GM12878 (cell line): Measurements from ENCODE around the gene HSPB6. TPM values are rescaled to one million over a fixed set of nuclear protein-coding genes. Genes with fewer than 3 reads are reported as not detected.

Experiments
- ASH2L ChIP-seq: fragments of 300-600, 200-600 bp; sonication (generic); IDR thresholded peaks from 2 replicates; pipeline ENCODE4 v1.6.1; 2017; ENCODE audit warnings: low read depth, mild to moderate bottlenecking, borderline replicate concordance
- CHD2 ChIP-seq: IDR thresholded peaks from 2 replicates; pipeline ENCODE4 v1.6.1; 2011; ENCODE audit warnings: low read depth, low read length, improper control_type of control experiment, borderline replicate concordance
- DPF2 ChIP-seq: fragments of 450-650 bp; IDR thresholded peaks from 2 replicates; pipeline ENCODE4 v1.6.1; 2017; ENCODE audit warnings: mild to moderate bottlenecking
- EP300 ChIP-seq, 2 experiments: fragments of 150-350 bp in 1 of 2; IDR thresholded peaks; 2 replicates each; pipeline ENCODE4 v1.6.1; 2011 to 2012; ENCODE audit warnings: low read depth in 2 of 2, low read length in 2 of 2, borderline replicate concordance in 1 of 2, improper control_type of control experiment in 1 of 2, inconsistent platforms in 1 of 2; ENCODE audit not compliant: control insufficient read depth in 1 of 2
- KLF5 ChIP-seq: fragments of 450-650 bp; IDR thresholded peaks from 2 replicates; pipeline ENCODE4 v1.6.1; 2014; ENCODE audit warnings: mild to moderate bottlenecking; ENCODE audit not compliant: partially characterized antibody
- NFYB ChIP-seq: IDR thresholded peaks from 2 replicates; pipeline ENCODE4 v1.6.1; 2011; ENCODE audit warnings: low read depth, mild to moderate bottlenecking, low read length, improper control_type of control experiment, moderate library complexity; ENCODE audit not compliant: insufficient read depth
- PAX8 ChIP-seq: fragments of 450-650 bp; IDR thresholded peaks from 2 replicates; pipeline ENCODE4 v1.6.1; 2017; ENCODE audit warnings: mild to moderate bottlenecking, moderate library complexity
- RB1 ChIP-seq: fragments of 450-650 bp; formaldehyde crosslinking; IDR thresholded peaks from 2 replicates; pipeline ENCODE4 v1.6.1; 2017; ENCODE audit warnings: mild to moderate bottlenecking, borderline replicate concordance
- RCOR1 ChIP-seq: conservative IDR thresholded peaks from 2 replicates; pipeline ENCODE4 v1.6.1; 2012; ENCODE audit warnings: low read depth, low read length, improper control_type of control experiment
- ZBTB40 ChIP-seq: fragments of 450-650 bp; IDR thresholded peaks from 2 replicates; pipeline ENCODE4 v1.6.1; 2016; ENCODE audit warnings: mild to moderate bottlenecking, moderate library complexity, borderline replicate concordance
- polyA plus RNA-seq, 11 experiments: library from polyadenylated mRNA; depleted of rRNA in 4 of 11; unstranded in 6 of 11; stranded (reverse) in 5 of 11; fragments of >200 nt; fragmentation: Nextera tagmentation in 4 of 11; fragmentation: Illumina TruSeq in 1 of 11; extraction: Ambion mirVana in 4 of 11; extraction: Trizol in 1 of 11; gene quantifications; 1 replicate in 1 of 11; 2 replicates in 10 of 11; pipeline versions ENCODE4 v1.2.1 to v1.2.3, GENCODE V29; 2011 to 2016; ENCODE audit warnings: inconsistent platforms in 2 of 11, missing spikeins in 2 of 11, low read depth in 1 of 11
- total RNA-seq, 4 experiments: library from RNA; depleted of rRNA in 3 of 4; stranded (reverse); fragments of >200 nt in 3 of 4; fragmentation: Illumina TruSeq in 1 of 4; extraction: Trizol in 1 of 4; gene quantifications; 2 replicates each; pipeline versions ENCODE4 v1.2.1 to v1.2.3, GENCODE V29; 2013 to 2021

HSPB6 gene
- total and polyA plus RNA-seq, 10 of the 15 experiments (the other 5 are each of a cell fraction or from before 2014, with no cell fraction given), result 0.09 to 1.6 (median 0.36) TPM; not detected in 4

- TF ChIP-seq ZBTB40 (no peak), NFYB (no peak), EP300 (IDR thresholded peaks at IDR 0.05; ENCODE audit: borderline replicate concordance in 1 of 2, control insufficient read depth in 1 of 2, low read depth in 2 of 2, low read length in 2 of 2) (no peak), ASH2L (no peak), RCOR1 (no peak), RB1 (no peak), KLF5 (no peak), DPF2 (no peak), CHD2 (no peak), PAX8 (no peak)
These were observed 27.9 kb upstream of the HSPB6 start (continued) for GRCh38 chr19:35784503-35785338.
